ENCODE results near the gene EPHB1.

Gene EPHB1

DNA sequence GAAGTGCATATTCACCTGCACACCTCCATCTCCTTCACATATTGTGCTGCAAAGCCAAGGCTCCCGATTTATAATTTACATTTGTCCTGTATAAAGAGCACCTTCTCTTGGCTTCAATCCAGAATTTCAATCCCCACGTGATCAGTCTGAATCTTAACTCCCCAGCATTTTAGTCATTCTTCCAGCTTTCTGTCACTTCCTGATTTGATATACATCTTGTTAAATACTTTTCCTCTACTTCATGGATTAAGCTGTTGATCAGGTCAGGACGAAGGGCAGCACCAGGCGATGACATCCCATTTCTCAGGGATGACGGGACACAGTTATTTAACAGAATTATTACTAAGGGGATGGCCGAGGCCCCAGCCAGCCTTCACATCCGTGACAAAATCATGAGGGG is 212.5 kb downstream of the EPHB1 start:
- DNase-seq (ENCODE audit: low read depth): peak; percentile 6
- no peak for TF ChIP-seq CTCF (conservative IDR thresholded peaks at IDR 0.05; ENCODE audit: control insufficient read depth, insufficient read depth, low read depth, low read length)
- no peak overlapping the region for H3K4me3 ChIP-seq (ENCODE audit: control insufficient read depth, low read depth, low read length)

DNA sequence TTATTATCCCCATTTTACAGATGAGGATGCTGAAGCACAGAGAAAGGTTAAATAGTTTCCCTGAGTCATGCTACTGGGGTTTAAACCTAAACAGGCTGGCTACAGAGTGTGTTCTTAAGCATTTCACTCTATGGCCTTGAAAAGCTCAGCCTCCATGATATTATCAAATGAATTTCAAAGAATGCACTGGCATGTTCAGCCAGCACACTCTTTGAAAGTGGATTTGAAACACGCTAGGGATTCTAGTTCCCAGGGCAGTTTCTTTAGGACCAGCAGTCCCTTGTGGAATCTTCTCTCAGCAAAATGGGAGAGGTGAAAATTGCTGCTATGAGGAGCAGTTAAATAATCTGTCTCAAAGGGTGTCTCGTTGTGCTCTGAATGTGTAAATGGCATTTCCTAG is 213.3 kb downstream of the EPHB1 start:
- TF ChIP-seq CTCF (conservative IDR thresholded peaks at IDR 0.05; ENCODE audit: control insufficient read depth, insufficient read depth, low read depth, low read length): no peak
- H3K4me3 ChIP-seq (ENCODE audit: control insufficient read depth, low read depth, low read length): no peak overlapping the region
- DNase-seq (ENCODE audit: low read depth): no peak

GRCh38 chr3:135009014-135009413 is 214.0 kb downstream of the EPHB1 start:
- peak; percentile 2 for DNase-seq (ENCODE audit: low read depth)
- no peak for TF ChIP-seq CTCF (conservative IDR thresholded peaks at IDR 0.05; ENCODE audit: control insufficient read depth, insufficient read depth, low read depth, low read length)

GRCh38 chr3:135012101-135012500 is 217.0 kb downstream of the EPHB1 start:
- DNase-seq (ENCODE audit: low read depth): no peak

More at GRCh38 chr3:135009014-135009413, 214.0 kb downstream of the EPHB1 start:
- H3K4me3 ChIP-seq (ENCODE audit: control insufficient read depth, low read depth, low read length): no peak overlapping the region

GRCh38 chr3:135013206-135013605 is 218.1 kb downstream of the EPHB1 start:
- DNase-seq (ENCODE audit: low read depth): no peak
- no peak for TF ChIP-seq CTCF (conservative IDR thresholded peaks at IDR 0.05; ENCODE audit: control insufficient read depth, insufficient read depth, low read depth, low read length)

More at GRCh38 chr3:135012101-135012500, 217.0 kb downstream of the EPHB1 start:
- H3K4me3 ChIP-seq (ENCODE audit: control insufficient read depth, low read depth, low read length): no peak overlapping the region
- no peak for TF ChIP-seq CTCF (conservative IDR thresholded peaks at IDR 0.05; ENCODE audit: control insufficient read depth, insufficient read depth, low read depth, low read length)

GRCh38 chr3:135014566-135014965 is 219.5 kb downstream of the EPHB1 start:
- H3K4me3 ChIP-seq (ENCODE audit: control insufficient read depth, low read depth, low read length): no peak overlapping the region
- no peak for TF ChIP-seq CTCF (conservative IDR thresholded peaks at IDR 0.05; ENCODE audit: control insufficient read depth, insufficient read depth, low read depth, low read length)
- no peak for DNase-seq (ENCODE audit: low read depth)

More at GRCh38 chr3:135013206-135013605, 218.1 kb downstream of the EPHB1 start:
- H3K4me3 ChIP-seq (ENCODE audit: control insufficient read depth, low read depth, low read length): no peak overlapping the region

All from fibroblast of mammary gland (primary cell).